Gastrocnemius medialis (tissue), 4 donors: ENCODE measurements around the gene FAM3A.

Source experiments
- POLR2A ChIP-seq, 2 donors: fragments of 450-650 bp; IDR thresholded peaks; one replicate each; pipeline ENCODE4 v1.6.1; 2017; ENCODE audit warnings: antibody characterized with exemption in 2 of 2, mild to moderate bottlenecking in 2 of 2, moderate library complexity in 2 of 2
- TF ChIP-seq, protein P1 (sequence below), 5 experiments: fragments of 450-650 bp in 3 of 5; fragments of 200-600 bp in 2 of 5; sonication (generic) in 2 of 5; IDR thresholded peaks in 4 of 5; conservative IDR thresholded peaks in 1 of 5; 1 replicate in 4 of 5; 2 replicates in 1 of 5; pipeline ENCODE4 v1.5.1; 2016 to 2019; ENCODE audit warnings: antibody characterized with exemption in 5 of 5, mild to moderate bottlenecking in 3 of 5, moderate library complexity in 3 of 5

DNA sequence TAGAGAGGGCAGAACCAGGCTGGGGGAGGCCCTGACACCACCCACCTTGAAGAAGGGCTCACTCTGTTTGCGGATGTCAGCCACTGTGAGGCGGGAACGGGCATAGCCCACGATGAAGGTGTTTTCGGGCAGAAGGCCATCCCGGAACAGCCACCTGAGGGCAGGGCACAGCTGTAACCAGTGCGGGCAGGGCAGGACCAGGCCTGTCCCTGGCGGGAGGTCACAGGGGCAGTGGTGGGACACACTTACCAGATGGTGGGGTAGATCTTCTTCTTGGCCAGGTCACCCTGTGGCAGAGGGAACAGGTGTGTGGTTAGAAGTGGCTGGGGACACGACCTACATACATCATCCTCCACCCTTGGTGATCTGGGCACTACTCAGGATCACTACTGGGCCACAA is 19.9 kb upstream of the FAM3A start:
- TF ChIP-seq, protein P1, sequence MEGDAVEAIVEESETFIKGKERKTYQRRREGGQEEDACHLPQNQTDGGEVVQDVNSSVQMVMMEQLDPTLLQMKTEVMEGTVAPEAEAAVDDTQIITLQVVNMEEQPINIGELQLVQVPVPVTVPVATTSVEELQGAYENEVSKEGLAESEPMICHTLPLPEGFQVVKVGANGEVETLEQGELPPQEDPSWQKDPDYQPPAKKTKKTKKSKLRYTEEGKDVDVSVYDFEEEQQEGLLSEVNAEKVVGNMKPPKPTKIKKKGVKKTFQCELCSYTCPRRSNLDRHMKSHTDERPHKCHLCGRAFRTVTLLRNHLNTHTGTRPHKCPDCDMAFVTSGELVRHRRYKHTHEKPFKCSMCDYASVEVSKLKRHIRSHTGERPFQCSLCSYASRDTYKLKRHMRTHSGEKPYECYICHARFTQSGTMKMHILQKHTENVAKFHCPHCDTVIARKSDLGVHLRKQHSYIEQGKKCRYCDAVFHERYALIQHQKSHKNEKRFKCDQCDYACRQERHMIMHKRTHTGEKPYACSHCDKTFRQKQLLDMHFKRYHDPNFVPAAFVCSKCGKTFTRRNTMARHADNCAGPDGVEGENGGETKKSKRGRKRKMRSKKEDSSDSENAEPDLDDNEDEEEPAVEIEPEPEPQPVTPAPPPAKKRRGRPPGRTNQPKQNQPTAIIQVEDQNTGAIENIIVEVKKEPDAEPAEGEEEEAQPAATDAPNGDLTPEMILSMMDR (IDR thresholded peaks at IDR 0.05 in 4 of 5, conservative IDR thresholded peaks at IDR 0.05 in 1 of 5), result no peak
- no peak for TF ChIP-seq POLR2A (IDR thresholded peaks at IDR 0.05)
